NCI-H2081 (cell line): ENCODE results near the gene ASXL3.

Experiments used
- DNase-seq, 2 experiments: peaks; one replicate each; lab custom pipeline; 2025; lab: John Stamatoyannopoulos, UW

Gene ASXL3

DNA sequence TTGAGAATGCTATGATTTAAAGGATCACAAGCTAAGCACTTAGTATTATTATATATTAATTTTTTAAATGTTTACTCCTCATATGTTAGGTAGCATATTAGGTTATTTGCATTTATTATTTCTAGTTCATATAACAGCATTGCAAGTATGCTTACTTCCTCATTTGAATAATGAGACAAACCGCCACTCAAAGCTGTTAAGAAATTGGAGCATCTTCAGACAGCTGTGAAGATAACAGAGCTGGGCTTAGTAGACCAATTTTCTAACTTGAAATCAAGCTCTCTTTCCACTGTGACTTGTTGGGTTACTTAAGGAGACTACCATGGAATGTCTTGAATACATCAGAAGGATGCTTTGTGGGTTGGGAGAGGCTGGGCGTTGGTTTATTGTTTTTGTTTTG is 139.3 kb downstream of the ASXL3 start:
- no peak for DNase-seq

DNA sequence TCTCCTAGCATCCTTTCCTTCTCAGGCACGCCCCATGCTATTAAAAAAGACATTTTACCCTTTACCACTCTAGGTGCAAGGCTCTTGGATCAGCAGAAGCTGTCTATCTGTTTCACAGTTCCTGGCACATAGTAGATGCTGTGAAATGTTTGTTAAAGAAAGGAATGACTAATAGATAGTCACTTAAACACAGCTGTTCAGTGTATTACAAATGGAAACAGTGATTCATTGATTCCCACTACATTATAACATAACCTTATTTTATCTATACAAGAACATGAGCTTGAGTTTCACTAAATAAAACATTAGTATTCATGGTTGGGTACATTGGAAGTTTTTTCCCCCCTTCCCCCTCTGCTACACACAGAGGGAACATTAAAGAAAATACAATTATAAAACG is 142.1 kb downstream of the ASXL3 start:
- DNase-seq, result no peak

DNA sequence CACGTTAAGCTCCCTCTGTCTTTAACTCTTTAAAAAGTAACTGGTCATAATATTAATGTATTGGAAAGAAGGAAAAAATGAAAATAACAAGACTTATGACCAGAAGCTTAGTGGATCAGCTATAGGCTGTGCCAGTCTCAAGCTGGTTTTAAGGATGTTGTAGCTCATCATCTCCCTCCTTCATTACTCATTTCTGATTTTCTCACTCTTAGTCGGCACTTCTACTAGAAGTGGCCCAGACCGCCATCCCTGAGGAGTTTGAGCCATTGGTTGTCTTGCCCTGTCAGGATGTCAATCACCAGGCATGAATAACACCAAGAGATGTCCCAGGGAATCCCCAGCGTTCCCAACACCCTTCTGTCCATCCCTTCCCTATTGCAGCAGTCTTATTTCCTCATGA is 151.5 kb downstream of the ASXL3 start:
- DNase-seq, result no peak

GRCh38 chr18:33733376-33733775 is 155.4 kb downstream of the ASXL3 start:
- DNase-seq, result no peak

- peak in 1 of 2 experiments; percentile 12 for DNase-seq
Measured at GRCh38 chr18:33735428-33735827, 157.4 kb downstream of the ASXL3 start.

DNA sequence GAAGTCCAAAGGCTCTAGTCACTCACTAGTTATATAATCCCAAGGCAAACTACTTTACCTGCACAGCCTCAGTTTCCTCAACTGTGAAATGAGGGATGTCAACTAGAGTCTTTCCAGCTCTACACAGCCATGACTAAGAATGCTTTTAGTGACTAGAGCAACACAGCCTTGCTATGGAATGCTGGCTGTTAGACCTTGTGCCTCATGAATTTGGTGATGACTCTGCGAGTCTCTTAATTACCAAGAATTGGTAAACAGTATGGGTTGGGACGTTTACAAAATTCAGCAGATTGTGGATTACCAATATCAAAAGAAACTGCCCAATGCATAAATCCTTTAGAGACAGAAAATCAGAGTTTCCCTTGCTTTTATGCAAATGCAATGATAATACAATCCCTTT is 163.7 kb downstream of the ASXL3 start:
- DNase-seq, result no peak

GRCh38 chr18:33744032-33744697 is 166.1 kb downstream of the ASXL3 start:
- DNase-seq, result no peak

- DNase-seq, result peak in 1 of 2 experiments; percentile 54
Measured at GRCh38 chr18:33745151-33745795, 167.3 kb downstream of the ASXL3 start.

- DNase-seq, result peak; percentile 43 to 82
Measured at GRCh38 chr18:33745871-33746545, 168.0 kb downstream of the ASXL3 start.

DNA sequence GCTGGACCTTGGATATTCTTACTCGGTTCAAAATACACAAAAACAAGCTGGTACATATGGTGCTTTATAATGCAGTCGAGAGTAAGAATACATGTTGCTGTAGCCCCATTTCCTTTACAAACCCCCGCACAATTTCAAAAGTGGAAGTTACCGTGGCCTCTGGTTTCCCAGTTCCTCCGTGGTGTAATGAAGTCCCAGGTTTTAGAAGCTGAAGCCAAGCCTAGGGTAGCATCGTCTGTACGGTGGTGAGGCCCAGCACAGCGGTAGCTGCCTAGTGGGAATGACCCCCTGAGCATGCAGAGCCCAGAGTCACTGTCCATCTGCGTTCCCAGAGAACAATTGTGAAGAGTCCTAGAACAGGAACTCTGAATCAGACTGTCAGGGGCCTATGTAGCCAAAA is 171.8 kb downstream of the ASXL3 start:
- no peak for DNase-seq

- DNase-seq, result no peak
Measured at GRCh38 chr18:33750366-33750765, 172.3 kb downstream of the ASXL3 start.

DNA sequence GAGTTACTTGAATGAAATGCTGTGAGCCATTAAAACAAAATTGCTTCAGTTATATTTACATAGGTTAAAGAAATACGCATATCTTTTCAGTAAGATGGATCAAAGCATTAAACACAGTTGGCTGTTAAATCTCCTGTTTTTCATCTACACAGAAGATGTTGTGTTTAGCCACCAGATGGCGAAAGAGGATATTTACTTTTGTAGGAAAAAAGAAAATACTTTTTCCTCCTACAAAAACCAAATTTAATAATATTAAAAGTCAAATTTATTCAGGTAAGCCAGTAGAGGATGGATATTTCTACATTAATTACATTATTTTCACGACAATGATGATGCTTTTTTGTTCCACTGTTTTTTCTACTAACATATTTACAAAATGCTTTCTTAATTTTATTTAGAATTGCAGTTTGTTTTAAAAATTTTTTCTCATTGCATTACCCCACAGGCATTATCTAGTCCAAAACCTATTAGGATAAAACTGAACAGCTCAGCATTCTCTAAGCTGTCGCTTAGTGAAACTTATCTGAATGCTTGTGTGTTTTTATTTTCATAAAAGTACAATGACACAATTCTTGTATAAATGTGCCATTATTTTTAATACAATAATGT is 173.7 kb downstream of the ASXL3 start:
- DNase-seq, result peak; percentile 29 to 46

DNA sequence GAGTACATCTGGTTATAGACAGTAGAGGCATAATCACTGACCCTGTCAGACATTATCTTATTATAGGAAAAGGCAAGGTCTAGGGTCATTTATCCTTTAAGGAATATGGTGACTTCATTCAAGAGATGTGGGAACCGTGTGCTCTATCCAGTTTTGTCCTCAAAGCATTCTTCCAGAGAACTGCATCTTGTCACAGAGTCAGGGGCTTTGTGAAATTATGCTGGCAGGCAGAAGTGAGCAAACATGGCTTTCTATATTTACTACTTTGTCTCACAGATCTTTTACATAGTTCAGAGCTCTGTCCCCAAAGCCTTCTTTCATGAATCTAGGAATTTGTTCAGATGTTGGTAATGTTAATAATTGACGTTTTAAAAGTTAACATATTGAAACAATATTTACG is 177.4 kb downstream of the ASXL3 start:
- no peak for DNase-seq

DNA sequence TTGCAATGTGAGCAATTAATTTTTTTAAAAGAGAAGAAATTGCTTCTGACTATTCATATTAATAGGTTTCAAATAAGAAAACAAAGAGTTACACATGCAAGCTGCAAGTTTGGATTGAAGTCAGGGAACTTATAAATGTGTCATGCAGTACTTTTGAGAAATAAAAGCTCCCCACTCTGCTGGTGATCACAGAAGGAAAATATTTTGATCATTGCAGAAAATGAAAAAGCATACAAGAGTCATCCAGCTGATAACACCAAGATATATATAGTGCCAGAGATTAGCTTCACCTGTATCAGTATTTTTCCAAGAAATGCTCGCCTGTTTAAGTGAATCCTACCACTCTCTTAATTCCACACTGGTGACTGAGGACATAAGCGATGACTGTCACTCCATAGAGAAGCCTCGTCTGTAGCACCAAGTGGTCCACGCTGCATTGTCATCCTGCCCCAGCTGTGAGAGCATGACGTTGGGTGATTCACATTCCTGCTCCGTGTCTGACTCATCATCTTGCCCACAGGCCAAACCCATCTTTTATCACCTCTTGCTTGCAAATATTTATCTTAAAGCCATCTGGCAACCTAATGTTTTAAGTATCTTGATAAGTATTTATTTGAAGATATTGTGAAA is 178.0 kb downstream of the ASXL3 start:
- DNase-seq, result peak in 1 of 2 experiments; percentile 28

GRCh38 chr18:33757037-33757436 is 179.0 kb downstream of the ASXL3 start:
- DNase-seq, result no peak

DNA sequence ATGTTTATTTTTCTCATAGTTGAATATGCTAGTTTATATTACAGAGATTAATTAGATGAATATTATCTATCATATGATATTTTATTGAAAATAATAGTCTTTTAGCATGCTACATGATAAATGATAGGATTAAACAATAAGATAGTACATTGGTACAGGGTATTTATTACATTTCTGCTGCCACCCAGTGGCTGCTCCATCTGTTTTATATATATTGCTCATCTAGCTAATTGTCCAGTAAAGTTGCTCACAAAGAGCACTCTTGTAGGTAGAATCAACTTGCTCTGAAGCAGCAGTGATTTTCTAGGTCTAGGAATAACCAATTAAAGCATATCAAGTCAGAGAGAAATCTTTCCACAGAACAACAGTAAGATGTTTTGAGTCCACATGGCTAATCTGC is 183.3 kb downstream of the ASXL3 start:
- peak in 1 of 2 experiments; percentile 60 for DNase-seq

GRCh38 chr18:33781429-33781828 is 203.4 kb downstream of the ASXL3 start:
- peak in 1 of 2 experiments; percentile 66 for DNase-seq
